HepG2 (cell line): ENCODE measurements around the gene DLG2. TPM values are rescaled to one million over a fixed set of nuclear protein-coding genes. Genes with fewer than 3 reads are reported as not detected.

Experiments used
- ATAC-seq: fragments of 200-7000 bp; cut with Tn5 transposase; 3 replicates; pipeline ENCODE4 v1.9.1; 2020; ENCODE audit warnings: mild to moderate bottlenecking, moderate library complexity
- BruUV-seq: library from RNA; stranded (reverse); fragments of 400-500 nt; replicated peaks from 2 replicates; lab custom pipeline; 2021; lab: Mats Ljungman, UMichigan
- CTCF ChIA-PET: fragments of 300-600 bp; formaldehyde crosslinking; extraction: SDS; loops from one replicate; lab custom pipeline; 2021; ENCODE audit warnings: low total read pairs, inconsistent platforms, low intra/inter-chr PET ratio; lab: Yijun Ruan, JAX
- POLR2A ChIA-PET: fragments of 350-600 bp; sonication (Branson Sonifier 250); formaldehyde crosslinking; loops from one replicate; lab custom pipeline; 2020; ENCODE audit warnings: antibody characterized with exemption, inconsistent platforms; lab: Yijun Ruan, JAX
- DNase-seq: peaks from one replicate; pipeline ENCODE4 v3.0.0-alpha.2; 2015; ENCODE audit warnings: low spot score
- FAIRE-seq: peaks from 3 replicates; lab custom pipeline; 2011; peaks lifted over from hg19 to GRCh38; lab: Jason Lieb, UNC
- H2AFZ ChIP-seq: one replicate; pipeline ENCODE4 v1.6.1; 2011; ENCODE audit warnings: low read length, inconsistent platforms
- H3K27ac ChIP-seq: fragments of 300-600 bp; 3 replicates; pipeline ENCODE4 v1.8.0; 2011; ENCODE audit warnings: mixed run types, mild to moderate bottlenecking, mixed read lengths, low read length, inconsistent platforms; ENCODE audit not compliant: insufficient read depth; ENCODE audit errors: extremely low read length
- H3K27me3 ChIP-seq, 2 experiments: fragments of 200-600 bp in 1 of 2; 2 replicates in 1 of 2; 3 replicates in 1 of 2; pipeline versions ENCODE4 v1.6.0 to v1.8.0; 2011; ENCODE audit warnings: low read length in 2 of 2, mild to moderate bottlenecking in 2 of 2, moderate library complexity in 2 of 2, inconsistent platforms in 1 of 2; ENCODE audit not compliant: insufficient read depth in 2 of 2, control insufficient read depth in 1 of 2
- H3K36me3 ChIP-seq, 2 experiments: fragments of 200-600 bp in 1 of 2; replicated peaks in 1 of 2; 2 replicates in 1 of 2; 3 replicates in 1 of 2; pipeline versions ENCODE4 v1.5.1 to v1.8.0; 2011; ENCODE audit warnings: low read length in 2 of 2, inconsistent platforms in 1 of 2; ENCODE audit not compliant: insufficient read depth in 2 of 2, control insufficient read depth in 1 of 2
- H3K4me1 ChIP-seq: 2 replicates; pipeline ENCODE4 v1.5.1; 2012; ENCODE audit warnings: low read length, inconsistent platforms; ENCODE audit not compliant: insufficient read depth
- H3K4me2 ChIP-seq: 2 replicates; pipeline ENCODE4 v1.6.0; 2011; ENCODE audit warnings: low read depth, low read length, inconsistent platforms
- H3K4me3 ChIP-seq, 3 experiments: fragments of 200-600 bp in 1 of 3; sonication (generic), shearing (Covaris generic) in 1 of 3; replicated peaks in 1 of 3; 2 replicates each; pipeline ENCODE4 v1.5.1; 2011 to 2016; ENCODE audit warnings: low read length in 3 of 3, inconsistent platforms in 2 of 3, low read depth in 2 of 3, mild to moderate bottlenecking in 2 of 3, control low read depth in 1 of 3, mixed read lengths in 1 of 3; ENCODE audit not compliant: insufficient read depth in 1 of 3
- H3K79me2 ChIP-seq: one replicate; pipeline ENCODE4 v1.6.1; 2011; ENCODE audit warnings: low read length, inconsistent platforms; ENCODE audit not compliant: insufficient read depth
- H3K9ac ChIP-seq: 2 replicates; pipeline ENCODE4 v1.6.0; 2011; ENCODE audit warnings: mild to moderate bottlenecking, low read depth, low read length, inconsistent platforms; ENCODE audit not compliant: insufficient read depth
- H3K9me3 ChIP-seq: 2 replicates; pipeline ENCODE4 v1.5.1; 2012; ENCODE audit warnings: mild to moderate bottlenecking, low read length
- H4K20me1 ChIP-seq: 2 replicates; pipeline ENCODE4 v1.6.0; 2011; ENCODE audit warnings: inconsistent platforms, mild to moderate bottlenecking, low read length, moderate library complexity; ENCODE audit not compliant: insufficient read depth
- PHF8 ChIP-seq: sonication (generic); formaldehyde crosslinking; IDR thresholded peaks from 2 replicates; pipeline ENCODE4 v1.5.0; 2020; ENCODE audit warnings: missing genetic modification reagents
- ZNF142 ChIP-seq: sonication (generic); formaldehyde crosslinking; IDR thresholded peaks from 2 replicates; pipeline ENCODE4 v1.4.0; 2020; ENCODE audit warnings: missing genetic modification reagents
- ZNF570 ChIP-seq: sonication (generic); formaldehyde crosslinking; IDR thresholded peaks from 2 replicates; pipeline ENCODE4 v1.4.0; 2020; ENCODE audit warnings: mild to moderate bottlenecking, missing genetic modification reagents, borderline replicate concordance
- WGBS: methylation state at CpG from one replicate; pipeline ENCODE4 v1.1.6; 2017; ENCODE audit warnings: low lambda C conversion rate; 5-methylcytosine and 5-hydroxymethylcytosine counted together
- in situ Hi-C: cut with HindIII; loops from 2 replicates; pipeline ENCODE4 v1.10.0; 2017; ENCODE audit warnings: low pct_unique_long_range_greater_than_20kb; ENCODE audit not compliant: extremely low pct_ligation_motif_present
- intact Hi-C: fragments of 100-400 bp; cut with micrococcal nuclease; formaldehyde crosslinking; loops from one replicate; pipeline ENCODE4 v1.10.0; 2022; ENCODE audit not compliant: unreplicated experiment
- polyA plus RNA-seq, 8 experiments: library from polyadenylated mRNA; depleted of rRNA in 3 of 8; stranded (reverse) in 7 of 8; unstranded in 1 of 8; fragments of >200 nt; fragmentation: Illumina TruSeq in 4 of 8; extraction: Trizol in 4 of 8; gene quantifications; 2 replicates each; pipeline versions ENCODE4 v1.2.1 to v1.2.3, GENCODE V29; 2011 to 2016; ENCODE audit warnings: low read depth in 4 of 8, missing spikeins in 1 of 8, mixed read lengths in 1 of 8; ENCODE audit not compliant: insufficient read depth in 1 of 8
- total RNA-seq, 5 experiments: library from RNA; depleted of rRNA; stranded (reverse); fragments of >200 nt; fragmentation: Illumina TruSeq; extraction: Trizol; gene quantifications; 2 replicates each; pipeline ENCODE4 v1.2.3, GENCODE V29; 2016; ENCODE audit warnings: low read depth in 1 of 5

DLG2 gene
- total and polyA plus RNA-seq, 2 of the 13 experiments (the other 11 are each of a cell fraction or from before 2014, with no cell fraction given) = 0.46 to 1.0 TPM

GRCh38 chr11:84914511-84914910 is 712.6 kb downstream of the DLG2 start:
- Histone ChIP-seq H3K4me2 (no peak overlapping the region), H3K9me3 (no peaks in the 10 kb centered on the region), H2AFZ (no peak overlapping the region), H3K79me2 (no peaks in the 10 kb centered on the region), H3K36me3 (no peaks in the 10 kb centered on the region), H3K4me1 (no peaks in the 10 kb centered on the region), H3K9ac (no peak overlapping the region), H3K27me3 (no peaks in the 10 kb centered on the region), H3K4me3 (no peak overlapping the region), H4K20me1 (no peaks in the 10 kb centered on the region), H3K27ac (no peak overlapping the region)
- no TSS peak for BruUV-seq
- CTCF ChIA-PET = no interaction called here
- no peak for DNase-seq
- ATAC-seq = no peak
- POLR2A ChIA-PET = no interaction called here
- in situ Hi-C loops = no loop called here
- no peak for TF ChIP-seq ZNF142 (CRISPR knock-in tag)
- no peak for FAIRE-seq
- intact Hi-C loops = no loop called here
- 7% methylated on average over 2 of the region's 2 CpGs for WGBS

GRCh38 chr11:84909740-84910139 is 717.4 kb downstream of the DLG2 start:
- WGBS = 42% methylated on average over 2 of the region's 2 CpGs
- intact Hi-C loops = no loop called here
- in situ Hi-C loops = no loop called here
- FAIRE-seq = no peak
- Histone ChIP-seq H3K36me3 (no peaks in the 10 kb centered on the region), H3K9me3 (no peaks in the 10 kb centered on the region), H3K27me3 (no peaks in the 10 kb centered on the region), H3K4me2 (no peak overlapping the region), H2AFZ (no peak overlapping the region), H3K4me1 (no peaks in the 10 kb centered on the region), H3K9ac (no peak overlapping the region), H3K27ac (no peak overlapping the region), H3K4me3 (no peak overlapping the region)
- no peak for ATAC-seq
- CTCF ChIA-PET = no interaction called here
- no TSS peak for BruUV-seq
- no peak for TF ChIP-seq ZNF570 (CRISPR knock-in tag)
- TF ChIP-seq PHF8 (CRISPR knock-in tag) = no peak
- TF ChIP-seq, all 625 proteins: peak for 0
- DNase-seq = no peak
- H4K20me1 ChIP-seq = no peaks in the 10 kb centered on the region
- H3K79me2 ChIP-seq = no peaks in the 10 kb centered on the region
- POLR2A ChIA-PET = no interaction called here
